ENCODE data around the gene CD53. TPM values are rescaled to one million over a fixed set of nuclear protein-coding genes. Genes with fewer than 3 reads are reported as not detected.
"Not testable (repeated sequence)": the region's sequence is repeated elsewhere in the genome, so short reads cannot be mapped to it uniquely, and the experiment has no call there.

CD53 gene, protein sequence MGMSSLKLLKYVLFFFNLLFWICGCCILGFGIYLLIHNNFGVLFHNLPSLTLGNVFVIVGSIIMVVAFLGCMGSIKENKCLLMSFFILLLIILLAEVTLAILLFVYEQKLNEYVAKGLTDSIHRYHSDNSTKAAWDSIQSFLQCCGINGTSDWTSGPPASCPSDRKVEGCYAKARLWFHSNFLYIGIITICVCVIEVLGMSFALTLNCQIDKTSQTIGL
- 1 to 10 TPM; 2.2 to 7.5 (median 6.0) TPM for total RNA-seq

DNA sequence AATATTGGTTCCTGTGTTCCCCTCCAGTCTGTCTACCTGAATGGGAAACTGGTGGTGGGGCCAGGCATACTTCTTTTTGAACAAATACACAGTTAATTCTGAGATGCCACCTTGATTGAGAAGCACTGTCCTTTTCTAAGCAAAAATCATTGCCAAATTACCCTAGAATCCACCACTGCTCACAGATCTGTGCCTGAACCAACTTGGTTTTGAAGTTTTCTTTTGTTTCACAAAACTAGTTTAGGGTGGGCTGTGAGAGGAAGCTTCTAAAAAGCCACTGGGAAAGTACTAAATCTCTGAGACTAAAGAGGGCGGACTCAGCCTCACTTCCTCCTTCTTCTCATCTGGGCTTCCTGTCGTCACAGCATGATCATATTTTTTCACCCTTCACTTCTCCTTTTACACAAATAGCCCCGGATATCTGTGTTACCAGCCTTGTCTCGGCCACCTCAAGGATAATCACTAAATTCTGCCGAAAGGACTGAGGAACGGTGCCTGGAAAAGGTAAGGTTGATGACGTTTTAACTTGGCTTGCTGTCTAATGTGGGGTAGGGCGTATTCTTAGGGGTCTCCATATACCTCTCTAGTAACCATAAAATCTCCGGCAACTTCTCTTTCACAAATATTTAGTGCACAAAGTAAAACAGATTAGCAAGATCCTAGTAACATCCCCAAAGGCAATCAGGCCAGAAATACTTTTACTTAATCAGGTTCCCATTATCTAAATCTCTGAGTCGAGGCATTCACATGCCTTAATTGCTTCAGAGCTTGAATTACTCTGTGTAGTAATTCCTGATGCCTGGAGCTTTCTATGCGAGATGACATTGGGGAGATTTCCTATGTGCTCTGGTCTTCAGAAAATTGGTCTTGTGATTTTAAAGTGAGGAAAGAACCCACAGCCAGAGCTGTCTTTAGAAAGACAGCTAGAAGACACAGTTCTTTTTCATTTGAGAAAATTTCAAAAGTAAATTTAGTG lies at the start of gene CD53:
Gene CD53, plus strand, starts transcription at position 404 of the 976 bp plus-strand sequence. CDS start 18,261 bp downstream, outside the sequence.
- peak; percentile 15 to 22 for TF ChIP-seq POLR2A (IDR thresholded peaks at IDR 0.05)
- TF ChIP-seq, protein P1, sequence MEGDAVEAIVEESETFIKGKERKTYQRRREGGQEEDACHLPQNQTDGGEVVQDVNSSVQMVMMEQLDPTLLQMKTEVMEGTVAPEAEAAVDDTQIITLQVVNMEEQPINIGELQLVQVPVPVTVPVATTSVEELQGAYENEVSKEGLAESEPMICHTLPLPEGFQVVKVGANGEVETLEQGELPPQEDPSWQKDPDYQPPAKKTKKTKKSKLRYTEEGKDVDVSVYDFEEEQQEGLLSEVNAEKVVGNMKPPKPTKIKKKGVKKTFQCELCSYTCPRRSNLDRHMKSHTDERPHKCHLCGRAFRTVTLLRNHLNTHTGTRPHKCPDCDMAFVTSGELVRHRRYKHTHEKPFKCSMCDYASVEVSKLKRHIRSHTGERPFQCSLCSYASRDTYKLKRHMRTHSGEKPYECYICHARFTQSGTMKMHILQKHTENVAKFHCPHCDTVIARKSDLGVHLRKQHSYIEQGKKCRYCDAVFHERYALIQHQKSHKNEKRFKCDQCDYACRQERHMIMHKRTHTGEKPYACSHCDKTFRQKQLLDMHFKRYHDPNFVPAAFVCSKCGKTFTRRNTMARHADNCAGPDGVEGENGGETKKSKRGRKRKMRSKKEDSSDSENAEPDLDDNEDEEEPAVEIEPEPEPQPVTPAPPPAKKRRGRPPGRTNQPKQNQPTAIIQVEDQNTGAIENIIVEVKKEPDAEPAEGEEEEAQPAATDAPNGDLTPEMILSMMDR (IDR thresholded peaks at IDR 0.05 in 4 of 5, conservative IDR thresholded peaks at IDR 0.05 in 1 of 5) = no peak
- Histone ChIP-seq H3K36me3 (no peaks in the 10 kb centered on the region), H3K27ac (no peak within 1 kb of the TSS), H3K4me3 (peak within 1 kb of the TSS in 2 of 4 donors; percentile 9 to 29), H3K9me3 (no peaks in the 10 kb centered on the region), H3K4me1 (no peaks in the 10 kb centered on the region), H3K27me3 (no peaks in the 10 kb centered on the region)
- intact Hi-C loops (cut with DNase I; ENCODE audit: low total_unique reads) (no loop called here), in situ Hi-C loops (cut with MboI; ENCODE audit: low sequenced_read_pairs in 4 of 4) (no loop called here)
- DNase-seq (peak; percentile 11 to 17), ATAC-seq (no peak)

DNA sequence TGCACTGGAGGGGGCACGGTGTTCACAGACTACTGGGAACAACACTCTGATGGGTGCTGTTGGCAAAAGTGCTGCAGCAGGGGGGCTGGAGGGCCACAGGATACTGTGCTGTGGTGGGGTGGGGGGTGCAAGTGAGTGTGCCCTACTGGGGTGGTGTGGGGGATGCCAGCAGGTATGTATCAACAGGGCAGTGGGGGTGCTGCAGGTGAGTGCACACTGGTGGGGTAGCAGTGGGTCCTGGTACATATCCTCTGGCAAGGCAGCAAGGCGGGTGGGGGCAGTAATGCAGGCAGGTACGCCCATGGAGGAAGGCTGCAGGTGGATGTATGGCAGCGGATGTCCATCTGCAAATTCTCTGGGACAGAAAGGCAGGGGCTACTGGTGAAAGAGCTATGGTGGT lies 48.8 kb upstream of the CD53 start:
- no peak overlapping the region for H3K4me3 ChIP-seq
- no peaks in the 10 kb centered on the region for H3K4me1 ChIP-seq
- no peak for DNase-seq
- no peaks in the 10 kb centered on the region for H3K9me3 ChIP-seq
- H3K27ac ChIP-seq = no peak overlapping the region
- no peak for ATAC-seq
- TF ChIP-seq POLR2A (IDR thresholded peaks at IDR 0.05) = no peak
- TF ChIP-seq, protein P1 (IDR thresholded peaks at IDR 0.05 in 4 of 5, conservative IDR thresholded peaks at IDR 0.05 in 1 of 5) = no peak
- in situ Hi-C loops (cut with MboI; ENCODE audit: low sequenced_read_pairs in 4 of 4) = no loop called here
- intact Hi-C loops (cut with DNase I; ENCODE audit: low total_unique reads) = no loop called here
- peaks cover 0 to 4% (median 0%) of the 10 kb centered on the region in 3 donors for H3K27me3 ChIP-seq
- no peaks in the 10 kb centered on the region for H3K36me3 ChIP-seq

DNA sequence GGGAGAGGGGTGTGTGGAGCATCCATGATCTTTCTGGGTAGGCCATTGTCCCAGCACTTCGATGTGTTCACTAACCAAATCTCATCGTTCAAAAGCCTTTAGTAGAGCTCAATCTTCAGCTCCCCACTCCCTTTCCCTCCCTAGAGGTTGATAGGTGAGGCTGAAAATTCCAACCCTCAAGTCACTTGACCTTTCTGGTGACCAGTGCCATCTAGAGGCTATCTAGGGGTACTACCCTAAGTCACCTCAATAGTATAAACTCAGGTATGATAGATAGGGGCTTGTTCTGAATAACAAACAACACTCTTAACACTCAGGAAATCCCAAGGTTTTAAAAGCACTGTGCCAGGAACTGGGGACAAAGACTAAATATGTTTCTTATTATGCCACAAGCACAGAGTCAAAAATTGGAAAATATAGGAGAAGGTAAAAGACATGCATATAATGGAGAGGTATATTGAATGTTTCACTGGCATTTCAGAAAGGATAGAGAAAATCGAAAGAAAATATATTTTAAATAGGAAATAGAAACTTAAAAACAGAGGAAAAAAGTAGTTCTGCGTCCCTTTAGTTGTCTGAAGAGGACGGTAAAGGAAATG lies 42.9 kb upstream of the CD53 start:
- intact Hi-C loops (cut with DNase I; ENCODE audit: low total_unique reads) (no loop called here), in situ Hi-C loops (cut with MboI; ENCODE audit: low sequenced_read_pairs in 4 of 4) (loop anchor here in 1 of 4 donors (25.0 kb wide), 1 partner anchor 107 kb away; no protein-coding TSS in a partner anchor)
- TF ChIP-seq, protein P1 (IDR thresholded peaks at IDR 0.05 in 4 of 5, conservative IDR thresholded peaks at IDR 0.05 in 1 of 5) = peak in 1 of 5 experiments; percentile 29
- no peak for TF ChIP-seq POLR2A (IDR thresholded peaks at IDR 0.05)
- ATAC-seq (no peak), DNase-seq (no peak)
- Histone ChIP-seq H3K27me3 (no peaks in the 10 kb centered on the region), H3K9me3 (peaks cover 0 to 4% (median 0%) of the 10 kb centered on the region in 3 donors), H3K36me3 (no peaks in the 10 kb centered on the region), H3K4me3 (no peak overlapping the region), H3K27ac (no peak overlapping the region), H3K4me1 (no peaks in the 10 kb centered on the region)

DNA sequence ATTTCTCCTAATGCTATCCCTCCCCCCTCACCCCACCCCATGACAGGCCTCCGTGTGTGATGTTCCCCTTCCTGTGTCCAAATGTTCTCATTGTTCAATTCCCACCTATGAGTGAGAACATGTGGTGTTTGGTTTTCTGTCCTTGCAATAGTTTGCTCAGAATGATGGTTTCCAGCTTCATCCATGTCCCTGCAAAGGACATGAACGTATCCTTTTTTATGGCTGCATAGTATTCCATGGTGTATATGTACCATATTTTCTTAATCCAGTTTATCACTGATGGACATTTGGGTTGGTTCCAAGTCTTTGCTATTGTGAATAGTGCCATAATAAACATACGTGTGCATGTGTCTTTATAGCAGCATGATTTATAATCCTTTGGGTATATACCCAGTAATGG lies 39.2 kb upstream of the CD53 start:
- H3K27me3 ChIP-seq; H3K4me1 ChIP-seq; H3K36me3 ChIP-seq; H3K4me3 ChIP-seq; DNase-seq; H3K9me3 ChIP-seq; ATAC-seq; intact Hi-C loops (cut with DNase I; ENCODE audit: low total_unique reads); H3K27ac ChIP-seq: not testable (repeated sequence)
- in situ Hi-C loops (cut with MboI; ENCODE audit: low sequenced_read_pairs in 4 of 4) = loop anchor here in 1 of 4 donors (25.0 kb wide), 1 partner anchor 104 kb away; no protein-coding TSS in a partner anchor

Measured in gastrocnemius medialis (tissue), 4 donors.